Natural killer cell (primary cell): ENCODE data around the gene SP4. TPM values are rescaled to one million over a fixed set of nuclear protein-coding genes. Genes with fewer than 3 reads are reported as not detected.

Experiments
- ATAC-seq, 3 donors: fragments of 150-1000 bp in 2 of 3; fragments of 200-7000 bp in 1 of 3; cut with Tn5 transposase; 1 replicate in 1 of 3; 2 replicates in 2 of 3; pipeline ENCODE4 v1.10.0; 2021; ENCODE audit warnings: mild to moderate bottlenecking in 2 of 3, moderate library complexity in 2 of 3
- DNase-seq, 2 donors: peaks; one replicate each; pipeline versions ENCODE4 v3.0.0 to v3.0.0-alpha.2; 2013 to 2021; ENCODE audit warnings: mixed read lengths in 1 of 2
- H3K27ac ChIP-seq: one replicate; pipeline ENCODE4 v1.5.1; 2013; ENCODE audit warnings: mild to moderate bottlenecking, low read length
- H3K27me3 ChIP-seq: one replicate; pipeline ENCODE4 v1.6.1; 2013; ENCODE audit warnings: low read length; ENCODE audit not compliant: control insufficient read depth, insufficient read depth
- H3K36me3 ChIP-seq: one replicate; pipeline ENCODE4 v1.6.1; 2013; ENCODE audit warnings: low read length; ENCODE audit not compliant: control insufficient read depth, insufficient read depth
- H3K4me1 ChIP-seq: one replicate; pipeline ENCODE4 v1.6.1; 2013; ENCODE audit warnings: low read length; ENCODE audit not compliant: control insufficient read depth, insufficient read depth
- H3K4me3 ChIP-seq: one replicate; pipeline ENCODE4 v1.5.1; 2013; ENCODE audit warnings: low read length
- H3K9me3 ChIP-seq: one replicate; pipeline ENCODE4 v1.6.1; 2013; ENCODE audit warnings: low read length; ENCODE audit not compliant: control insufficient read depth, insufficient read depth
- H3K27ac Mint-ChIP-seq, 2 donors: one replicate each; pipeline ENCODE4 v1.8.0; 2022; ENCODE audit warnings: mild to moderate bottlenecking in 2 of 2, mixed read lengths in 2 of 2, moderate library complexity in 1 of 2
- H3K27me3 Mint-ChIP-seq, 2 donors: one replicate each; pipeline ENCODE4 v1.8.0; 2022; ENCODE audit warnings: low read depth in 2 of 2, mixed read lengths in 2 of 2
- H3K36me3 Mint-ChIP-seq: one replicate; pipeline ENCODE4 v1.8.0; 2022; ENCODE audit warnings: mixed read lengths
- H3K4me1 Mint-ChIP-seq, 2 donors: one replicate each; pipeline ENCODE4 v1.8.0; 2022; ENCODE audit warnings: mixed read lengths in 2 of 2
- H3K4me3 Mint-ChIP-seq: one replicate; pipeline ENCODE4 v1.8.0; 2022; ENCODE audit warnings: mild to moderate bottlenecking, moderate library complexity, mixed read lengths
- H3K9me3 Mint-ChIP-seq, 2 donors: one replicate each; pipeline ENCODE4 v1.8.0; 2022; ENCODE audit warnings: mixed read lengths in 2 of 2
- CTCF ChIP-seq: fragments of 200-600 bp; IDR thresholded peaks from one replicate; pipeline ENCODE4 v1.8.0; 2022; ENCODE audit warnings: antibody characterized with exemption
- WGBS: methylation state at CpG from one replicate; pipeline ENCODE4 v1.1.7; 2013; ENCODE audit warnings: missing lambda C conversion rate; ENCODE audit not compliant: insufficient coverage; 5-methylcytosine and 5-hydroxymethylcytosine counted together
- intact Hi-C: fragments of 100-400 bp; cut with micrococcal nuclease; formaldehyde crosslinking; loops from one replicate; pipeline ENCODE4 v1.14.2; 2022
- total RNA-seq, 4 donors: library from RNA; stranded (reverse); fragments of 120-200 nt in 1 of 4; gene quantifications; one replicate each; pipeline versions ENCODE4 v1.2.3 to v1.2.4, GENCODE V29; 2013 to 2022

Gene SP4
- total RNA-seq, 3 donors from 2014 or later (not counting 1 experiment from before 2014, with no cell fraction given): 38.8 to 49.6 (median 44.5) TPM

GRCh38 chr7:21500117-21500832, 72.4 kb downstream of the SP4 start:
- peak overlapping the region in 1 of 2 donors; percentile 38 for H3K27ac Mint-ChIP-seq
- H3K4me3 Mint-ChIP-seq: no peak overlapping the region
- intact Hi-C loops: no loop called here

GRCh38 chr7:21504021-21504420, 76.1 kb downstream of the SP4 start:
- no peaks in the 10 kb centered on the region for H3K27me3 ChIP-seq
- DNase-seq: no peak
- intact Hi-C loops: no loop called here
- no peaks in the 10 kb centered on the region for H3K36me3 ChIP-seq
- no peaks in the 10 kb centered on the region for H3K4me1 ChIP-seq
- no peak for TF ChIP-seq CTCF
- ATAC-seq: no peak
- Mint-ChIP-seq H3K36me3 (peaks cover 33% of the 10 kb centered on the region), H3K27me3 (no peaks in the 10 kb centered on the region), H3K4me3 (no peak overlapping the region), H3K9me3 (peaks cover 4% of the 10 kb centered on the region in 2 donors), H3K4me1 (peaks cover 33 to 46% of the 10 kb centered on the region in 2 donors), H3K27ac (peak overlapping the region; percentile 37)
- H3K4me3 ChIP-seq: no peak overlapping the region
- no peak overlapping the region for H3K27ac ChIP-seq
- H3K9me3 ChIP-seq: no peaks in the 10 kb centered on the region
- 93% methylated on average over 1 of the region's 2 CpGs for WGBS

More at GRCh38 chr7:21500117-21500832, 72.4 kb downstream of the SP4 start:
- TF ChIP-seq CTCF: no peak
- H3K36me3 Mint-ChIP-seq: peaks cover 15% of the 10 kb centered on the region
- Histone ChIP-seq H3K4me3 (no peak overlapping the region), H3K9me3 (no peaks in the 10 kb centered on the region), H3K27ac (no peak overlapping the region), H3K36me3 (no peaks in the 10 kb centered on the region), H3K4me1 (no peaks in the 10 kb centered on the region), H3K27me3 (no peaks in the 10 kb centered on the region)
- WGBS: 94% methylated on average over 5 of the region's 6 CpGs
- H3K9me3 Mint-ChIP-seq: peaks cover 0 to 3% of the 10 kb centered on the region in 2 donors
- no peaks in the 10 kb centered on the region for H3K27me3 Mint-ChIP-seq
- peaks cover 23 to 37% of the 10 kb centered on the region in 2 donors for H3K4me1 Mint-ChIP-seq
- ATAC-seq: no peak
- DNase-seq: no peak

DNA sequence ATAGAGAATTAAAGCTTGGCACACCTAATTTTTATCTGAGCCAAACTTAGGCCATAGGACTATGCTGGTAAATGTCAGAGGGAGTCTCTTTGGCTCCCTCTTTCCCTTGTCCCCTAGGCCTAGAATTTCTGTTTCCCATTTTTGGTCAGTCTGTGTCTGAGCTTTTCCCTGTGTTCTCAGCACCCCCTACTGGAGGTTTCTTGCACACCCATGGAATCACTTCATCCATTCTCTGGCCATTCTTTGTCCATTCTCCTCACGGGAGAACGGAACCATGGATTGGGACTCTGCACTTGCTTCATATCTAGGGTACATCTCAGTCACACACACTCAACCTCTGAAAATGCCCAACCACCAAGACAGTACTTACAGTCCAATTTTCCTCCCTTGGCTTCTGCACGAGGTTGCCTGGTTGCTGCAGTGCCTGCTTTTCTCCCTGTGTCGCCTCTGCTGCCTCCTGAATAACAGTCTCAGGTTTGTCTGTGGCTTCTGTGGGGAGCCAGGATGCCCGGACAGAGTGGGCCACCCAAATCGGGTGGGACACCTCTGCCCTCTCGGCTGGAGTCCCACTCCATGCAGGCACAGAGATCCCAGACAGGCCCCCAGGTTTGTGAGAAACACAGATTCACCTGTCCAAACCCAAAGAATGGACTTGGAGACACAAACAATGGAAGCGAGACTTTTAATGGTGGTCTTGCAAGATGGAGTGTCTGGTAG, 79.9 kb downstream of the SP4 start:
- no peaks in the 10 kb centered on the region for H3K27me3 Mint-ChIP-seq
- 95% methylated on average over 8 of the region's 8 CpGs for WGBS
- ATAC-seq: peak in 2 of 3 donors; percentile 30 to 57
- peaks cover 21 to 28% of the 10 kb centered on the region in 2 donors for H3K4me1 Mint-ChIP-seq
- peaks cover 4% of the 10 kb centered on the region in 2 donors for H3K9me3 Mint-ChIP-seq
- no peaks in the 10 kb centered on the region for H3K27me3 ChIP-seq
- H3K36me3 Mint-ChIP-seq: peaks cover 43% of the 10 kb centered on the region
- no peak overlapping the region for H3K27ac Mint-ChIP-seq
- no peaks in the 10 kb centered on the region for H3K4me1 ChIP-seq
- H3K4me3 Mint-ChIP-seq: no peak overlapping the region
- intact Hi-C loops: loop anchor here (1.0 kb wide), 2 partner anchors 246 to 251 kb away; no protein-coding TSS in a partner anchor
- H3K27ac ChIP-seq: no peak overlapping the region
- TF ChIP-seq CTCF: peak; percentile 61
- DNase-seq: peak; percentile 17 to 59
- H3K9me3 ChIP-seq: no peaks in the 10 kb centered on the region
- no peak overlapping the region for H3K4me3 ChIP-seq
- peaks cover 17% of the 10 kb centered on the region for H3K36me3 ChIP-seq
